NCI-H460 (cell line): Measurements from ENCODE around the gene MCM3. TPM values are rescaled to one million over a fixed set of nuclear protein-coding genes. Genes with fewer than 3 reads are reported as not detected.

ENCODE experiments used
- DNase-seq: peaks from one replicate; pipeline ENCODE4 v3.0.0-alpha.2; 2016; ENCODE audit warnings: low read depth; ENCODE audit errors: extremely low read depth
- polyA plus RNA-seq: library from polyadenylated mRNA; depleted of rRNA; stranded (reverse); fragments of >200 nt; gene quantifications from 2 replicates; pipeline ENCODE4 v1.2.3, GENCODE V29; 2014; cell fraction: nucleus; rRNA removed
- total RNA-seq: library from RNA; depleted of rRNA; stranded (reverse); fragments of >200 nt; shearing (Covaris generic); gene quantifications from 2 replicates; pipeline ENCODE4 v1.2.3, GENCODE V29; 2014; rRNA removed

MCM3 gene
- total RNA-seq = 32.7 and 35.4 TPM in 2 replicates
- 209 and 239 TPM in 2 replicates for polyA plus RNA-seq

- peak; percentile 97 for DNase-seq
These were observed at the start of gene MCM3 for GRCh38 chr6:52284460-52285176. MCM3 (minus strand) TSS chr6:52284742; CDS start chr6:52284674, 68 bp downstream.

- no peak for DNase-seq
These were observed 49.3 kb upstream of the MCM3 start for GRCh38 chr6:52333840-52334200.

- DNase-seq = no peak
These were observed 47.4 kb upstream of the MCM3 start for GRCh38 chr6:52331793-52332457.

GRCh38 chr6:52330470-52330869 lies 45.9 kb upstream of the MCM3 start:
- no peak for DNase-seq

- no peak for DNase-seq
These were observed 44.2 kb upstream of the MCM3 start for GRCh38 chr6:52328729-52329128.

GRCh38 chr6:52328303-52328662 lies 43.7 kb upstream of the MCM3 start:
- no peak for DNase-seq

- DNase-seq = no peak
These were observed 42.2 kb upstream of the MCM3 start for GRCh38 chr6:52326540-52327364.

- no peak for DNase-seq
These were observed 41.3 kb upstream of the MCM3 start for GRCh38 chr6:52325695-52326471.

GRCh38 chr6:52324189-52324588 lies 39.6 kb upstream of the MCM3 start:
- DNase-seq = no peak

- DNase-seq = no peak
These were observed 33.5 kb upstream of the MCM3 start for GRCh38 chr6:52317841-52318581.

GRCh38 chr6:52317211-52317610 lies 32.7 kb upstream of the MCM3 start:
- DNase-seq = no peak

- no peak for DNase-seq
These were observed 30.2 kb upstream of the MCM3 start for GRCh38 chr6:52314752-52315151.

GRCh38 chr6:52312461-52312860 lies 27.9 kb upstream of the MCM3 start:
- DNase-seq = no peak

- DNase-seq = no peak
These were observed 26.4 kb upstream of the MCM3 start for GRCh38 chr6:52310932-52311331.

- DNase-seq = no peak
These were observed 23.4 kb upstream of the MCM3 start for GRCh38 chr6:52307900-52308372.

GRCh38 chr6:52306972-52307870 lies 22.7 kb upstream of the MCM3 start:
- DNase-seq = no peak

GRCh38 chr6:52305948-52306767 lies 21.6 kb upstream of the MCM3 start:
- no peak for DNase-seq

- no peak for DNase-seq
These were observed 20.9 kb upstream of the MCM3 start for GRCh38 chr6:52305411-52305810.
